ENCODE measurements around the gene CAPZB.

CAPZB gene

DNA sequence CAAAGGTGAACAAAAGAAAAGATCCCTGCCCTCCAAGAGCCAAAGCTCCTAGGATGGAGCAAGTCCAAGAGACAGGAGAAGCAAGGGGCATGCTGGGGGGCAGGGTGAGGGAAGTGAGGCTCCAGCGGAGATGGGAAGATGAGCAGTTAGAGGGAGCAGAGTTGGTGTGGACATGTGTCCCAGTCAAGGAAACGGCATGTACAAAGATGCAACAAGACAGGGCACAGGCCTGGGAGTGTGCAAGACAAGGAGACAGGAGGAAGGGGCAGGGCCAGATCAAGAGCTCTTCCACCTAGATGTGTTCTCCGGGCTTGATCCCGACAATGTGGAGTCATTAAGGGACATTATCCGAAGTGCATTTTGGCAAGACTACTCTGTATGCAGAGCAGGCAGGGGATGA lies 82.1 kb downstream of the CAPZB start:
- no peak for DNase-seq (ENCODE audit: low read depth)
- no peak overlapping the region for H3K4me3 ChIP-seq (ENCODE audit: low read depth, low read length)
- TF ChIP-seq, protein P1, sequence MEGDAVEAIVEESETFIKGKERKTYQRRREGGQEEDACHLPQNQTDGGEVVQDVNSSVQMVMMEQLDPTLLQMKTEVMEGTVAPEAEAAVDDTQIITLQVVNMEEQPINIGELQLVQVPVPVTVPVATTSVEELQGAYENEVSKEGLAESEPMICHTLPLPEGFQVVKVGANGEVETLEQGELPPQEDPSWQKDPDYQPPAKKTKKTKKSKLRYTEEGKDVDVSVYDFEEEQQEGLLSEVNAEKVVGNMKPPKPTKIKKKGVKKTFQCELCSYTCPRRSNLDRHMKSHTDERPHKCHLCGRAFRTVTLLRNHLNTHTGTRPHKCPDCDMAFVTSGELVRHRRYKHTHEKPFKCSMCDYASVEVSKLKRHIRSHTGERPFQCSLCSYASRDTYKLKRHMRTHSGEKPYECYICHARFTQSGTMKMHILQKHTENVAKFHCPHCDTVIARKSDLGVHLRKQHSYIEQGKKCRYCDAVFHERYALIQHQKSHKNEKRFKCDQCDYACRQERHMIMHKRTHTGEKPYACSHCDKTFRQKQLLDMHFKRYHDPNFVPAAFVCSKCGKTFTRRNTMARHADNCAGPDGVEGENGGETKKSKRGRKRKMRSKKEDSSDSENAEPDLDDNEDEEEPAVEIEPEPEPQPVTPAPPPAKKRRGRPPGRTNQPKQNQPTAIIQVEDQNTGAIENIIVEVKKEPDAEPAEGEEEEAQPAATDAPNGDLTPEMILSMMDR (IDR thresholded peaks at IDR 0.05; ENCODE audit: low read depth, low read length, missing control alignments), result no peak

GRCh38 chr1:19402031-19402813 lies 83.1 kb downstream of the CAPZB start:
- H3K4me3 ChIP-seq (ENCODE audit: low read depth, low read length), result no peak overlapping the region
- DNase-seq (ENCODE audit: low read depth), result no peak
- TF ChIP-seq, protein P1 (IDR thresholded peaks at IDR 0.05; ENCODE audit: low read depth, low read length, missing control alignments), result no peak

GRCh38 chr1:19401535-19401889 lies 83.8 kb downstream of the CAPZB start:
- no peak for DNase-seq (ENCODE audit: low read depth)
- TF ChIP-seq, protein P1 (IDR thresholded peaks at IDR 0.05; ENCODE audit: low read depth, low read length, missing control alignments), result no peak
- H3K4me3 ChIP-seq (ENCODE audit: low read depth, low read length), result no peak overlapping the region

- no peak for DNase-seq (ENCODE audit: low read depth)
- TF ChIP-seq, protein P1 (IDR thresholded peaks at IDR 0.05; ENCODE audit: low read depth, low read length, missing control alignments), result no peak
- no peak overlapping the region for H3K4me3 ChIP-seq (ENCODE audit: low read depth, low read length)
Measured at GRCh38 chr1:19400875-19401534, 84.3 kb downstream of the CAPZB start.

- TF ChIP-seq, protein P1 (IDR thresholded peaks at IDR 0.05; ENCODE audit: low read depth, low read length, missing control alignments), result no peak
- H3K4me3 ChIP-seq (ENCODE audit: low read depth, low read length), result no peak overlapping the region
- DNase-seq (ENCODE audit: low read depth), result no peak
Measured at GRCh38 chr1:19400192-19400611, 85.1 kb downstream of the CAPZB start.

- no peak for DNase-seq (ENCODE audit: low read depth)
- no peak overlapping the region for H3K4me3 ChIP-seq (ENCODE audit: low read depth, low read length)
- TF ChIP-seq, protein P1 (IDR thresholded peaks at IDR 0.05; ENCODE audit: low read depth, low read length, missing control alignments), result no peak
Measured at GRCh38 chr1:19398309-19398760, 87.0 kb downstream of the CAPZB start.
